ENCODE results near the gene CTNNA2.

Gene CTNNA2

GRCh38 chr2:79611448-79612016, 98.7 kb downstream of the CTNNA2 start:
- H3K36me3 ChIP-seq (ENCODE audit: control insufficient read depth in 2 of 2, insufficient read depth in 2 of 2, low read length in 2 of 2): no peaks in the 10 kb centered on the region
- no peak overlapping the region for H3K4me3 ChIP-seq (ENCODE audit: low read length in 2 of 2)
- H3K9ac ChIP-seq (ENCODE audit: low read depth in 1 of 2, low read length in 2 of 2): no peak overlapping the region
- no peaks in the 10 kb centered on the region for H3K9me3 ChIP-seq (ENCODE audit: control insufficient read depth in 2 of 2, low read length in 2 of 2)
- no peak overlapping the region for H3K27ac ChIP-seq (ENCODE audit: low read depth in 2 of 2, low read length in 2 of 2)
- H3K27me3 ChIP-seq (ENCODE audit: control insufficient read depth in 2 of 2, insufficient read depth in 2 of 2, low read length in 2 of 2): no peaks in the 10 kb centered on the region
- no peaks in the 10 kb centered on the region for H3K4me1 ChIP-seq (ENCODE audit: control insufficient read depth in 2 of 2, insufficient read depth in 2 of 2, low read length in 2 of 2)

GRCh38 chr2:79612999-79613398, 100.1 kb downstream of the CTNNA2 start:
- Histone ChIP-seq H3K9ac (ENCODE audit: low read depth in 1 of 2, low read length in 2 of 2) (no peak overlapping the region), H3K27ac (ENCODE audit: low read depth in 2 of 2, low read length in 2 of 2) (no peak overlapping the region), H3K4me1 (ENCODE audit: control insufficient read depth in 2 of 2, insufficient read depth in 2 of 2, low read length in 2 of 2) (no peaks in the 10 kb centered on the region), H3K9me3 (ENCODE audit: control insufficient read depth in 2 of 2, low read length in 2 of 2) (no peaks in the 10 kb centered on the region), H3K4me3 (ENCODE audit: low read length in 2 of 2) (no peak overlapping the region), H3K27me3 (ENCODE audit: control insufficient read depth in 2 of 2, insufficient read depth in 2 of 2, low read length in 2 of 2) (no peaks in the 10 kb centered on the region), H3K36me3 (ENCODE audit: control insufficient read depth in 2 of 2, insufficient read depth in 2 of 2, low read length in 2 of 2) (no peaks in the 10 kb centered on the region)

DNA sequence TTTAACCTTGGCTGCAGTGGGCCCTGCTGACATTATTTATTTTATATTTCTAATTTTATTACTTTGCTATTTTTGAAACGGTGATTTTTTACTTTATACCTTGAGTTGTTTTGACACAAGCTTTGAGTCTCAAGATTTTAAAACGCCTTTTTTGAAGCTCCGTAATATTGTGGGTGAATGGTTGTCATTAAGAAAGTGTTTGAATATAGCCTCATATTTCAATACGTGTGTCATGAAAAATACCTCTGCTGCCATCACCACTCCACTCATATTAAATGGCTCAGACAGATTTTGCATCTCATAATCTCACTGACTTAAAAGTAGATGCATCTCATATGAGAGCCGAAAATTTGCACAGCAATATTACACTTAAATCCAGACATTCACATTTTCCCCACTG, 106.6 kb downstream of the CTNNA2 start:
- Histone ChIP-seq H3K27ac (ENCODE audit: low read depth in 2 of 2, low read length in 2 of 2) (no peak overlapping the region), H3K36me3 (ENCODE audit: control insufficient read depth in 2 of 2, insufficient read depth in 2 of 2, low read length in 2 of 2) (no peaks in the 10 kb centered on the region), H3K27me3 (ENCODE audit: control insufficient read depth in 2 of 2, insufficient read depth in 2 of 2, low read length in 2 of 2) (no peaks in the 10 kb centered on the region), H3K4me1 (ENCODE audit: control insufficient read depth in 2 of 2, insufficient read depth in 2 of 2, low read length in 2 of 2) (no peaks in the 10 kb centered on the region), H3K4me3 (ENCODE audit: low read length in 2 of 2) (no peak overlapping the region), H3K9ac (ENCODE audit: low read depth in 1 of 2, low read length in 2 of 2) (no peak overlapping the region), H3K9me3 (ENCODE audit: control insufficient read depth in 2 of 2, low read length in 2 of 2) (no peaks in the 10 kb centered on the region)

GRCh38 chr2:79619976-79620375, 107.1 kb downstream of the CTNNA2 start:
- Histone ChIP-seq H3K4me1 (ENCODE audit: control insufficient read depth in 2 of 2, insufficient read depth in 2 of 2, low read length in 2 of 2) (no peaks in the 10 kb centered on the region), H3K27ac (ENCODE audit: low read depth in 2 of 2, low read length in 2 of 2) (no peak overlapping the region), H3K36me3 (ENCODE audit: control insufficient read depth in 2 of 2, insufficient read depth in 2 of 2, low read length in 2 of 2) (no peaks in the 10 kb centered on the region), H3K9ac (ENCODE audit: low read depth in 1 of 2, low read length in 2 of 2) (no peak overlapping the region), H3K4me3 (ENCODE audit: low read length in 2 of 2) (no peak overlapping the region), H3K27me3 (ENCODE audit: control insufficient read depth in 2 of 2, insufficient read depth in 2 of 2, low read length in 2 of 2) (no peaks in the 10 kb centered on the region), H3K9me3 (ENCODE audit: control insufficient read depth in 2 of 2, low read length in 2 of 2) (no peaks in the 10 kb centered on the region)

GRCh38 chr2:79620679-79621078, 107.8 kb downstream of the CTNNA2 start:
- no peaks in the 10 kb centered on the region for H3K36me3 ChIP-seq (ENCODE audit: control insufficient read depth in 2 of 2, insufficient read depth in 2 of 2, low read length in 2 of 2)
- H3K4me3 ChIP-seq (ENCODE audit: low read length in 2 of 2): no peak overlapping the region
- no peaks in the 10 kb centered on the region for H3K9me3 ChIP-seq (ENCODE audit: control insufficient read depth in 2 of 2, low read length in 2 of 2)
- H3K9ac ChIP-seq (ENCODE audit: low read depth in 1 of 2, low read length in 2 of 2): no peak overlapping the region
- H3K27me3 ChIP-seq (ENCODE audit: control insufficient read depth in 2 of 2, insufficient read depth in 2 of 2, low read length in 2 of 2): no peaks in the 10 kb centered on the region
- H3K4me1 ChIP-seq (ENCODE audit: control insufficient read depth in 2 of 2, insufficient read depth in 2 of 2, low read length in 2 of 2): no peaks in the 10 kb centered on the region
- H3K27ac ChIP-seq (ENCODE audit: low read depth in 2 of 2, low read length in 2 of 2): no peak overlapping the region

- no peaks in the 10 kb centered on the region for H3K36me3 ChIP-seq (ENCODE audit: control insufficient read depth in 2 of 2, insufficient read depth in 2 of 2, low read length in 2 of 2)
- no peak overlapping the region for H3K27ac ChIP-seq (ENCODE audit: low read depth in 2 of 2, low read length in 2 of 2)
- no peak overlapping the region for H3K4me3 ChIP-seq (ENCODE audit: low read length in 2 of 2)
- no peaks in the 10 kb centered on the region for H3K27me3 ChIP-seq (ENCODE audit: control insufficient read depth in 2 of 2, insufficient read depth in 2 of 2, low read length in 2 of 2)
- no peaks in the 10 kb centered on the region for H3K9me3 ChIP-seq (ENCODE audit: control insufficient read depth in 2 of 2, low read length in 2 of 2)
- no peaks in the 10 kb centered on the region for H3K4me1 ChIP-seq (ENCODE audit: control insufficient read depth in 2 of 2, insufficient read depth in 2 of 2, low read length in 2 of 2)
- no peak overlapping the region for H3K9ac ChIP-seq (ENCODE audit: low read depth in 1 of 2, low read length in 2 of 2)
Observed at GRCh38 chr2:79621252-79621651, 108.4 kb downstream of the CTNNA2 start.

DNA sequence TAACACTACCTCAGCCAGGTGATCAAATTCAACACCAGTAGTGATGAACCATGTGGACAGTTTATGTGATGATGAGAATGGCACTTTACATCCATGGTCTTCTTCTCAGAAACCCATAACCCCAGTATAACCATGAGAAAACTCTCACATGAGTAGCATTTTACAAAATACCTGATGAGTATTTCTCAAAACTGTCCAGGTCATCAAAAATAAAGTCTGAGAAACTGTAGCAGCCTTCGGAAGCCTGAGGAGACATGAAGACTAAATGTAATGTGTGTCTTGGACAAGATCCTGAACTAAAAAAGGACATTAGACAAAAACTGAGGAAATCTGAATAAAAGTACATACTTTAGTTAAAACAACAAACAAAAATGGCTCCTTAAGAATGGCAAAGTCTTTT, 108.9 kb downstream of the CTNNA2 start:
- H3K27ac ChIP-seq (ENCODE audit: low read depth in 2 of 2, low read length in 2 of 2): no peak overlapping the region
- no peaks in the 10 kb centered on the region for H3K27me3 ChIP-seq (ENCODE audit: control insufficient read depth in 2 of 2, insufficient read depth in 2 of 2, low read length in 2 of 2)
- no peaks in the 10 kb centered on the region for H3K9me3 ChIP-seq (ENCODE audit: control insufficient read depth in 2 of 2, low read length in 2 of 2)
- H3K9ac ChIP-seq (ENCODE audit: low read depth in 1 of 2, low read length in 2 of 2): no peak overlapping the region
- no peaks in the 10 kb centered on the region for H3K4me1 ChIP-seq (ENCODE audit: control insufficient read depth in 2 of 2, insufficient read depth in 2 of 2, low read length in 2 of 2)
- no peak overlapping the region for H3K4me3 ChIP-seq (ENCODE audit: low read length in 2 of 2)
- H3K36me3 ChIP-seq (ENCODE audit: control insufficient read depth in 2 of 2, insufficient read depth in 2 of 2, low read length in 2 of 2): no peaks in the 10 kb centered on the region

- no peaks in the 10 kb centered on the region for H3K9me3 ChIP-seq (ENCODE audit: control insufficient read depth in 2 of 2, low read length in 2 of 2)
Observed at GRCh38 chr2:79622508-79622907, 109.7 kb downstream of the CTNNA2 start.

DNA sequence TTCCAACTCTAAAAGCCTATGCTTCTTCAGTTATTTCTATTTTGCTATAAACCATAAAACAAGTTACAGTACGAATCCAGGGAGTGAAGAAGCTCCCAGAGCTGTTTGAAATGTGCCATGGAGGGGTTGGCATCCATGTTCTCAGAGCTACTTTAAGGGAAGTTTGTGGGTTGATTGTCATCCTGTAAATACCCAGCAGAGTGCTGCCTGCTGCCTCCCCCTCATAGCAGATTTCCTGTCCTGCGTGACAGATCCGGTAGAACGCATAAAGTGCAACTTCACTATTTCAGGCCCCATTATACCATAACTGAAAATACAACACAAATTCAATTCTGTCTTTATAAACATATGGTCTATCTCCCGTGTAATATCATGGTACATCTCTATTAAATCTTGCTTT, 114.4 kb downstream of the CTNNA2 start:
- Histone ChIP-seq H3K27me3 (ENCODE audit: control insufficient read depth in 2 of 2, insufficient read depth in 2 of 2, low read length in 2 of 2) (no peaks in the 10 kb centered on the region), H3K4me1 (ENCODE audit: control insufficient read depth in 2 of 2, insufficient read depth in 2 of 2, low read length in 2 of 2) (no peaks in the 10 kb centered on the region), H3K4me3 (ENCODE audit: low read length in 2 of 2) (no peak overlapping the region), H3K27ac (ENCODE audit: low read depth in 2 of 2, low read length in 2 of 2) (no peak overlapping the region), H3K9me3 (ENCODE audit: control insufficient read depth in 2 of 2, low read length in 2 of 2) (no peaks in the 10 kb centered on the region), H3K9ac (ENCODE audit: low read depth in 1 of 2, low read length in 2 of 2) (no peak overlapping the region), H3K36me3 (ENCODE audit: control insufficient read depth in 2 of 2, insufficient read depth in 2 of 2, low read length in 2 of 2) (no peaks in the 10 kb centered on the region)

More at GRCh38 chr2:79622508-79622907, 109.7 kb downstream of the CTNNA2 start:
- H3K9ac ChIP-seq (ENCODE audit: low read depth in 1 of 2, low read length in 2 of 2): no peak overlapping the region
- no peaks in the 10 kb centered on the region for H3K36me3 ChIP-seq (ENCODE audit: control insufficient read depth in 2 of 2, insufficient read depth in 2 of 2, low read length in 2 of 2)
- H3K4me3 ChIP-seq (ENCODE audit: low read length in 2 of 2): no peak overlapping the region
- H3K27me3 ChIP-seq (ENCODE audit: control insufficient read depth in 2 of 2, insufficient read depth in 2 of 2, low read length in 2 of 2): no peaks in the 10 kb centered on the region
- no peak overlapping the region for H3K27ac ChIP-seq (ENCODE audit: low read depth in 2 of 2, low read length in 2 of 2)
- H3K4me1 ChIP-seq (ENCODE audit: control insufficient read depth in 2 of 2, insufficient read depth in 2 of 2, low read length in 2 of 2): no peaks in the 10 kb centered on the region

DNA sequence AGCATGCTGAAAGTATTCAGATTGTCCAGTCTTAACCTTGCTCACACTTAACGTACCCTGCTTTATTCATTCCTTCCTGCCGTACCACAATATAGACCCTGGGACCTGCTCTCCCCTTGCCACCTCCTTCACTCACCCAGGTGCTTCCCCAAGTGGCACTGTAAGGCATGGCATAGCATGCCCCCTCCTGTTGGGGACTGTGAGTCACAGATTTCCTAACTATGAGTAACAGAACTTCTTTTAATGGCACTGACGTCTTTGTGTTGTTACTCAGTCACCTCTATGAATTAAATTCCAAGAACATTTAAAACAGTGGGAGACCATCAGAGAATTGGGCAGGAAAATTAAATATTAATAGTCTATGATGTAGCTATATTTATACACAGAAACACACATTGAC, 117.2 kb downstream of the CTNNA2 start:
- no peaks in the 10 kb centered on the region for H3K4me1 ChIP-seq (ENCODE audit: control insufficient read depth in 2 of 2, insufficient read depth in 2 of 2, low read length in 2 of 2)
- no peaks in the 10 kb centered on the region for H3K9me3 ChIP-seq (ENCODE audit: control insufficient read depth in 2 of 2, low read length in 2 of 2)
- no peak overlapping the region for H3K4me3 ChIP-seq (ENCODE audit: low read length in 2 of 2)
- H3K36me3 ChIP-seq (ENCODE audit: control insufficient read depth in 2 of 2, insufficient read depth in 2 of 2, low read length in 2 of 2): no peaks in the 10 kb centered on the region
- H3K27me3 ChIP-seq (ENCODE audit: control insufficient read depth in 2 of 2, insufficient read depth in 2 of 2, low read length in 2 of 2): no peaks in the 10 kb centered on the region
- H3K9ac ChIP-seq (ENCODE audit: low read depth in 1 of 2, low read length in 2 of 2): no peak overlapping the region
- no peak overlapping the region for H3K27ac ChIP-seq (ENCODE audit: low read depth in 2 of 2, low read length in 2 of 2)
